ENCODE results near the gene CEP162. TPM values are rescaled to one million over a fixed set of nuclear protein-coding genes. Genes with fewer than 3 reads are reported as not detected.
A peak's percentile ranks its signal among the peaks of the same experiment; 100 is the strongest.

The CEP162 gene
- total and polyA plus RNA-seq, 11 donors = 1.6 to 5.6 (median 4.4) TPM

GRCh38 chr6:84258268-84258667 lies 30.8 kb upstream of the CEP162 start:
- H3K9me3 ChIP-seq = no peaks in the 10 kb centered on the region
- TF ChIP-seq CTCF (IDR thresholded peaks at IDR 0.05) (no peak), POLR2A (IDR thresholded peaks at IDR 0.05) (no peak)
- H3K4me3 ChIP-seq = peak overlapping the region in 8 of 12 donors; percentile 8 to 42 (median 10)
- intact Hi-C loops (cut with DNase I) = no loop called here
- peaks cover 0 to 6% (median 0%) of the 10 kb centered on the region in 12 donors for H3K4me1 ChIP-seq
- WGBS, 4 donors = 15 to 29% (median 23%) methylated on average over 2 of the region's 2 CpGs
- DNase-seq (no peak), ATAC-seq (no peak)
- no peaks in the 10 kb centered on the region for H3K36me3 ChIP-seq
- peak overlapping the region in 2 of 12 donors; percentile 18 to 38 for H3K27ac ChIP-seq
- H3K27me3 ChIP-seq = no peaks in the 10 kb centered on the region

- ATAC-seq = no peak
Observed at GRCh38 chr6:84255641-84256040, 28.2 kb upstream of the CEP162 start.

GRCh38 chr6:84253380-84253779 lies 25.9 kb upstream of the CEP162 start:
- 83 to 90% (median 89%) methylated on average over 3 of the region's 3 CpGs for WGBS, 4 donors
- no peak for ATAC-seq
- no peak overlapping the region for H3K4me3 ChIP-seq
- H3K9me3 ChIP-seq = no peaks in the 10 kb centered on the region
- no peaks in the 10 kb centered on the region for H3K27me3 ChIP-seq
- TF ChIP-seq POLR2A (IDR thresholded peaks at IDR 0.05) (no peak), CTCF (IDR thresholded peaks at IDR 0.05) (no peak)
- intact Hi-C loops (cut with DNase I) = no loop called here
- H3K4me1 ChIP-seq = peaks cover 0 to 6% (median 0%) of the 10 kb centered on the region in 12 donors
- no peaks in the 10 kb centered on the region for H3K36me3 ChIP-seq
- no peak for DNase-seq
- no peak overlapping the region for H3K27ac ChIP-seq

More at GRCh38 chr6:84255641-84256040, 28.2 kb upstream of the CEP162 start:
- no peak overlapping the region for H3K4me3 ChIP-seq
- no peaks in the 10 kb centered on the region for H3K27me3 ChIP-seq
- TF ChIP-seq CTCF (IDR thresholded peaks at IDR 0.05) = no peak
- no peak for TF ChIP-seq POLR2A (IDR thresholded peaks at IDR 0.05)
- no peaks in the 10 kb centered on the region for H3K36me3 ChIP-seq
- intact Hi-C loops (cut with DNase I) = no loop called here
- no peak for DNase-seq
- no peak overlapping the region for H3K27ac ChIP-seq
- peaks cover 0 to 6% (median 0%) of the 10 kb centered on the region in 12 donors for H3K4me1 ChIP-seq
- H3K9me3 ChIP-seq = no peaks in the 10 kb centered on the region

- Histone ChIP-seq H3K9me3 (no peaks in the 10 kb centered on the region), H3K27ac (no peak overlapping the region), H3K4me3 (no peak overlapping the region), H3K4me1 (no peaks in the 10 kb centered on the region), H3K27me3 (no peaks in the 10 kb centered on the region), H3K36me3 (no peaks in the 10 kb centered on the region)
- TF ChIP-seq POLR2A (IDR thresholded peaks at IDR 0.05) = no peak
- TF ChIP-seq CTCF (IDR thresholded peaks at IDR 0.05) = no peak
- DNase-seq (no peak), ATAC-seq (no peak)
- intact Hi-C loops (cut with DNase I) = no loop called here
- WGBS, 4 donors = 81 to 86% (median 82%) methylated on average over 4 of the region's 4 CpGs
Observed at GRCh38 chr6:84251891-84252539, 24.6 kb upstream of the CEP162 start.

Data from heart left ventricle (tissue), 16 donors.